Nephron (organoid): ENCODE measurements around the gene GALNT12.
A peak's percentile ranks its signal among the peaks of the same experiment; 100 is the strongest.

Experiments used
- H3K27ac Mint-ChIP-seq, 3 experiments: 2 replicates each; pipeline ENCODE4 v1.8.0; 2020; ENCODE audit warnings: mixed read lengths in 3 of 3, mild to moderate bottlenecking in 2 of 3, moderate library complexity in 1 of 3
- H3K27me3 Mint-ChIP-seq: 2 replicates; pipeline ENCODE4 v1.8.0; 2021; ENCODE audit warnings: low read depth, mild to moderate bottlenecking, moderate library complexity, mixed read lengths
- H3K36me3 Mint-ChIP-seq: 2 replicates; pipeline ENCODE4 v1.8.0; 2020; ENCODE audit warnings: low read depth, mixed read lengths
- H3K4me1 Mint-ChIP-seq: 2 replicates; pipeline ENCODE4 v1.8.0; 2020; ENCODE audit warnings: mixed read lengths
- H3K4me3 Mint-ChIP-seq, 3 experiments: 2 replicates each; pipeline ENCODE4 v1.8.0; 2020; ENCODE audit warnings: mild to moderate bottlenecking in 3 of 3, mixed read lengths in 3 of 3, moderate library complexity in 2 of 3
- H3K9me3 Mint-ChIP-seq: 2 replicates; pipeline ENCODE4 v1.8.0; 2020; ENCODE audit warnings: mixed read lengths
- CTCF ChIP-seq, 3 experiments: fragments of 200-600 bp; sonication (generic); IDR thresholded peaks; one replicate each; pipeline ENCODE4 v1.5.0; 2021; ENCODE audit warnings: antibody characterized with exemption in 3 of 3; ENCODE audit not compliant: unreplicated experiment in 3 of 3

The GALNT12 gene

DNA sequence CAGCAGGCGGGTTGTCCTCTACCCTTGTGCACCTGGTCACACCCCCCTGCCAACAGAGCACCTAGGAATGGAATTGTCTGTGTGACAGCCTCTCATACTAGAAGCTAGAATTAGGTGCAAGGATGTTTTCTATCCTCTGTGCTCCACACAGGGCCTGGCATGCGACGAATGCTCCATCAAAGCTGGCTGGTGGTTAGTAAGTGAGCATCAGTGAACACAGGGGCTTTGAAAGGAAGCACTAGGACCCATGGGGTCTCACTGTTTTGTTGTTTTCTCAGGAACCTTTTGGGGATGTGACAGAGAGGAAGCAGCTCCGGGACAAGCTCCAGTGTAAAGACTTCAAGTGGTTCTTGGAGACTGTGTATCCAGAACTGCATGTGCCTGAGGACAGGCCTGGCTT lies 32.3 kb downstream of the GALNT12 start:
- no peaks in the 10 kb centered on the region for H3K36me3 Mint-ChIP-seq
- TF ChIP-seq CTCF (IDR thresholded peaks at IDR 0.05; ENCODE audit: unreplicated experiment in 3 of 3), result no peak
- H3K9me3 Mint-ChIP-seq, result no peaks in the 10 kb centered on the region
- H3K27me3 Mint-ChIP-seq, result no peaks in the 10 kb centered on the region
- no peaks in the 10 kb centered on the region for H3K4me1 Mint-ChIP-seq
- H3K27ac Mint-ChIP-seq, result no peak overlapping the region
- H3K4me3 Mint-ChIP-seq, result no peak overlapping the region

DNA sequence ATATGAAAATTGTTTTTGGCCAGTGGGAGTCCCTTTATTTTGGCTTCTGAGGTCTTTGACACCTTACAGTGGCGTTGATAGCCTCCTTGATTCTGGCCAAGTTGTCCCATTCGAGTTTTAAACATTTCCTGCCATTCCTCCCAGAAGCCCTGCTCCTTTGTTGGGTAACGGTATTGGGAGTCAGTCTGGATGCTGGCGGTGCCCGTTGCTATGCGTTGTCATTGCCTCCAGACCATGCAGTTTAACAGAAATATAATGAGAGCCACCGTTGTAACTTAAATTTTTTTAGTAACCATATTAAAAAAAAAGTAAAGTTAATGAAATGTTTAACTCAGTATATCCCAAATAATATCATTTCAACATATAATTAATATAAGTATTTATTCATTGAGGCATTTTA lies 35.0 kb downstream of the GALNT12 start:
- H3K36me3 Mint-ChIP-seq, result no peaks in the 10 kb centered on the region
- TF ChIP-seq CTCF (IDR thresholded peaks at IDR 0.05; ENCODE audit: unreplicated experiment in 3 of 3), result no peak
- no peaks in the 10 kb centered on the region for H3K27me3 Mint-ChIP-seq
- no peaks in the 10 kb centered on the region for H3K4me1 Mint-ChIP-seq
- H3K27ac Mint-ChIP-seq, result no peak overlapping the region
- H3K4me3 Mint-ChIP-seq, result no peak overlapping the region
- no peaks in the 10 kb centered on the region for H3K9me3 Mint-ChIP-seq

- no peaks in the 10 kb centered on the region for H3K27me3 Mint-ChIP-seq
- no peak for TF ChIP-seq CTCF (IDR thresholded peaks at IDR 0.05; ENCODE audit: unreplicated experiment in 3 of 3)
- no peak overlapping the region for H3K4me3 Mint-ChIP-seq
- H3K4me1 Mint-ChIP-seq, result peaks cover 7% of the 10 kb centered on the region
- H3K36me3 Mint-ChIP-seq, result no peaks in the 10 kb centered on the region
- H3K27ac Mint-ChIP-seq, result no peak overlapping the region
- no peaks in the 10 kb centered on the region for H3K9me3 Mint-ChIP-seq
Measured at GRCh38 chr9:98846081-98846480, 38.6 kb downstream of the GALNT12 start.

DNA sequence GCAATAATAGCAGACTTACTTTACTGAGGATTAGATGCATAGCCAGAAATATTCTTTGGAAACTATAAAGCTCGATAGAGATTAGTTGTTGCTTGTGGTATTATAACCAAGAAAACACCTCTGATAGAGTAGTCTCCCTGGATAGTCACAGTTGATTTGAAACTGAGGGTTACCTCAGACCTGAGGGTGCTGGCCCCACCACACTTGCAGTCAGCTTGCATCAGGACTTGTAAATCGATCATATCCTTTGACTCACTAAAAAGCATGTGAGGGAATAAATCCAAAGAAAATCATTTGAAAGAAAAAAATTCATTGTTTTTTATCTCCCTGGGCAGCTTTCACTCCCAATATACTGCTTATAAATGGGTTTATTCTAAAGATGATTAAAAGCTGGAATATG lies 39.4 kb downstream of the GALNT12 start:
- no peak for TF ChIP-seq CTCF (IDR thresholded peaks at IDR 0.05; ENCODE audit: unreplicated experiment in 3 of 3)
- Mint-ChIP-seq H3K9me3 (no peaks in the 10 kb centered on the region), H3K27ac (no peak overlapping the region), H3K4me1 (peaks cover 15% of the 10 kb centered on the region), H3K36me3 (no peaks in the 10 kb centered on the region), H3K4me3 (no peak overlapping the region), H3K27me3 (peaks cover 1% of the 10 kb centered on the region)

GRCh38 chr9:98848450-98849149 lies 41.1 kb downstream of the GALNT12 start:
- peak; percentile 95 to 96 (median 95) for TF ChIP-seq CTCF (IDR thresholded peaks at IDR 0.05; ENCODE audit: unreplicated experiment in 3 of 3)
- peaks cover 22% of the 10 kb centered on the region for H3K4me1 Mint-ChIP-seq
- no peaks in the 10 kb centered on the region for H3K9me3 Mint-ChIP-seq

GRCh38 chr9:98849563-98849962 lies 42.1 kb downstream of the GALNT12 start:
- H3K4me1 Mint-ChIP-seq, result peaks cover 22% of the 10 kb centered on the region
- no peak overlapping the region for H3K4me3 Mint-ChIP-seq

More at GRCh38 chr9:98848450-98849149, 41.1 kb downstream of the GALNT12 start:
- Mint-ChIP-seq H3K36me3 (no peaks in the 10 kb centered on the region), H3K4me3 (peak overlapping the region; percentile 22 to 50 (median 33)), H3K27me3 (peaks cover 3% of the 10 kb centered on the region), H3K27ac (peak overlapping the region in 2 of 3 experiments; percentile 4 to 60)

More at GRCh38 chr9:98849563-98849962, 42.1 kb downstream of the GALNT12 start:
- Mint-ChIP-seq H3K9me3 (no peaks in the 10 kb centered on the region), H3K27ac (no peak overlapping the region), H3K27me3 (peaks cover 3% of the 10 kb centered on the region), H3K36me3 (no peaks in the 10 kb centered on the region)
- TF ChIP-seq CTCF (IDR thresholded peaks at IDR 0.05; ENCODE audit: unreplicated experiment in 3 of 3), result no peak
